HCT116 (cell line): ENCODE measurements around the gene TBC1D13.

ENCODE experiments used
- CEBPB ChIP-seq: IDR thresholded peaks from 2 replicates; pipeline ENCODE4 v1.6.1; 2012; ENCODE audit warnings: low read depth
- CTCF ChIP-seq, 3 experiments: fragments of 200-600 bp in 1 of 3; sonication (generic) in 1 of 3; IDR thresholded peaks in 2 of 3; conservative IDR thresholded peaks in 1 of 3; 2 replicates each; pipeline ENCODE4 v1.5.1; 2012 to 2017; ENCODE audit warnings: low read depth in 2 of 3, low read length in 2 of 3, antibody characterized with exemption in 1 of 3, borderline replicate concordance in 1 of 3, control low read depth in 1 of 3, mild to moderate bottlenecking in 1 of 3, mixed read lengths in 1 of 3, mixed run types in 1 of 3, moderate library complexity in 1 of 3; ENCODE audit not compliant: insufficient read depth in 1 of 3
- EZH2 ChIP-seq: fragments of 200-600 bp; sonication (generic); IDR thresholded peaks from 2 replicates; pipeline ENCODE4 v1.6.1; 2017; ENCODE audit warnings: antibody characterized with exemption, mixed run types
- POLR2A ChIP-seq: IDR thresholded peaks from 2 replicates; pipeline ENCODE4 v1.7.0; 2011; ENCODE audit warnings: borderline replicate concordance; ENCODE audit not compliant: insufficient read depth, insufficient read length; ENCODE audit errors: extremely low read depth
- REST ChIP-seq: IDR thresholded peaks from 2 replicates; pipeline ENCODE4 v1.6.1; 2012; ENCODE audit warnings: low read depth
- ZFX ChIP-seq: fragments of 450-650 bp; IDR thresholded peaks from 2 replicates; pipeline ENCODE4 v1.6.1; 2017

- no peak for TF ChIP-seq ZFX
- no peak for TF ChIP-seq EZH2
- TF ChIP-seq CTCF (IDR thresholded peaks at IDR 0.05 in 2 of 3, conservative IDR thresholded peaks at IDR 0.05 in 1 of 3; ENCODE audit: borderline replicate concordance in 1 of 3, insufficient read depth in 1 of 3, low read depth in 2 of 3, low read length in 2 of 3): no peak
- no peak for TF ChIP-seq POLR2A
- no peak for TF ChIP-seq REST
- TF ChIP-seq CEBPB: no peak
Observed at GRCh38 chr9:128792978-128793686, 6.1 kb downstream of the TBC1D13 start.
